SU-DHL-6 (cell line): Measurements from ENCODE around the gene ZNF143.

Experiments
- H2AFZ ChIP-seq: fragments of 200-600 bp; sonication (generic); 2 replicates; pipeline ENCODE4 v1.6.1; 2014; ENCODE audit warnings: low read depth, mild to moderate bottlenecking, moderate library complexity, mixed read lengths, antibody characterized with exemption, low read length; ENCODE audit not compliant: severe bottlenecking
- H3F3A ChIP-seq: fragments of 200-600 bp; shearing (Covaris generic); 2 replicates; pipeline ENCODE4 v1.6.0; 2016; ENCODE audit warnings: antibody characterized with exemption, mild to moderate bottlenecking; ENCODE audit not compliant: insufficient read depth
- H3K27ac ChIP-seq: fragments of 200-600 bp; sonication (generic); 2 replicates; pipeline ENCODE4 v1.5.1; 2016; ENCODE audit warnings: low read depth, mild to moderate bottlenecking, low read length, moderate library complexity, mixed read lengths
- H3K27me3 ChIP-seq: fragments of 200-600 bp; sonication (generic), shearing (Covaris generic); 2 replicates; pipeline ENCODE4 v1.6.0; 2014; ENCODE audit warnings: mild to moderate bottlenecking, low read length
- H3K36me3 ChIP-seq: fragments of 200-600 bp; sonication (generic); 2 replicates; pipeline ENCODE4 v1.6.1; 2014; ENCODE audit warnings: mild to moderate bottlenecking, low read length, mixed read lengths
- H3K4me2 ChIP-seq: fragments of 300-600, 200-600 bp; shearing (Covaris generic), sonication (generic); 2 replicates; pipeline ENCODE4 v1.6.0; 2014; ENCODE audit warnings: low read length, low read depth, mild to moderate bottlenecking; ENCODE audit not compliant: poor library complexity, severe bottlenecking
- H3K4me3 ChIP-seq: fragments of 200-600 bp; sonication (generic); 2 replicates; pipeline ENCODE4 v1.5.1; 2014; ENCODE audit warnings: antibody characterized with exemption, low read length, mild to moderate bottlenecking, mixed read lengths; ENCODE audit not compliant: insufficient read depth, poor library complexity, severe bottlenecking
- H3K79me2 ChIP-seq: fragments of 200-600 bp; sonication (generic); 2 replicates; pipeline ENCODE4 v1.6.1; 2014; ENCODE audit warnings: mild to moderate bottlenecking, low read length, moderate library complexity; ENCODE audit not compliant: insufficient read depth
- H3K9ac ChIP-seq: fragments of 200-600 bp; sonication (generic); 2 replicates; pipeline ENCODE4 v1.7.0; 2014; ENCODE audit warnings: mild to moderate bottlenecking, low read length
- H3K9me2 ChIP-seq: fragments of 200-600 bp; sonication (generic); replicated peaks from 2 replicates; pipeline ENCODE4 v1.6.1; 2014; ENCODE audit warnings: low read length; ENCODE audit not compliant: insufficient read depth
- H3K9me3 ChIP-seq: fragments of 200-600 bp; sonication (generic); 2 replicates; pipeline ENCODE4 v1.6.1; 2014; ENCODE audit warnings: low read length, mixed read lengths; ENCODE audit not compliant: insufficient read depth
- H4K20me1 ChIP-seq: fragments of 200-600 bp; sonication (generic); 2 replicates; pipeline ENCODE4 v1.6.1; 2014; ENCODE audit warnings: low read depth, mild to moderate bottlenecking, antibody characterized with exemption, low read length, moderate library complexity, mixed read lengths
- EZH2phosphoT487 ChIP-seq: fragments of 200-600 bp; sonication (generic), shearing (Covaris generic); conservative IDR thresholded peaks from 2 replicates; pipeline ENCODE4 v1.6.1; 2018; ENCODE audit warnings: mild to moderate bottlenecking, antibody characterized with exemption, low read length, moderate library complexity, mixed read lengths
- TF ChIP-seq, protein P1 (sequence below): fragments of 200-600 bp; sonication (generic); IDR thresholded peaks from one replicate; pipeline ENCODE4 v1.5.1; 2017; ENCODE audit warnings: antibody characterized with exemption, mild to moderate bottlenecking, low read length, moderate library complexity; ENCODE audit not compliant: insufficient read depth, poor library complexity, severe bottlenecking

Gene ZNF143

DNA sequence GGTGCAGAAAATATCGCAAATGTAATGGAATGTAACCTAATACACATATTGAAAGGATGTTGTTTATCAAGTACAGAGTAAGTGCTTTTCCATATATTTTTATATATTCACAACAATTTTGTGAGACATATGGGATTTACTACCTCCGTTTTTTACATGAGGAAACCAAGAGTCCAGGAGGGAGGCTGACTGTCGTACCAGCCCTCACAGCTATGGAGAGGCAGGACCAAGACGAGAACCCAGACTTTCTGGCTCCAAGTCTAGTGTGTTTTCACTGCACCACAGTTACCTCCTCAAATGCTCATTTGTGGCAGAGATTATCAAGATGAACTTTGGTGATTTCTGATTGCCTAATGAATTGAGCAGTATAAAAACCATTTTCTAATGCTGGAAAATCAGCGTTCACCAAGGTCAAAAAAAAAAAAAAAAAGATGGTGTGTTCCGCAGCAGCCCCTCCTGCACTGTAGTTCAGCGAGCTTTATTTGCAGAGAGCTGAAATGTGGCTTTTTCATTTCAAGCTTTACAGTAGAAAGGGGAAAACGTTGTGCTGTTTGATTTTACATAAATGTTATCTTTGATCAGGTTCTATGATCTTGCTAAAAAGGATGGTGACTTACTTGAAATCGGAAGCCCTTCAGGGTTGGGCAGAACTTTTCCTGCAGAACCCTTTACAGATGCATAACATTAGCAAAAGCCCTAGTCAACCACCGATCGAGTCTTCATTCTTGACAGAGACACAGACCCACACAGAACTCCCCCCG lies 67.9 kb downstream of the ZNF143 start:
- H3K79me2 ChIP-seq: no peaks in the 10 kb centered on the region
- H3K9me2 ChIP-seq: no peaks in the 10 kb centered on the region
- H4K20me1 ChIP-seq: no peaks in the 10 kb centered on the region
- no peak overlapping the region for H3K27ac ChIP-seq
- H3K4me2 ChIP-seq: no peak overlapping the region
- no peaks in the 10 kb centered on the region for H3K9me3 ChIP-seq
- H2AFZ ChIP-seq: no peak overlapping the region
- H3K9ac ChIP-seq: no peak overlapping the region
- TF ChIP-seq EZH2phosphoT487: no peak
- TF ChIP-seq, protein P1, sequence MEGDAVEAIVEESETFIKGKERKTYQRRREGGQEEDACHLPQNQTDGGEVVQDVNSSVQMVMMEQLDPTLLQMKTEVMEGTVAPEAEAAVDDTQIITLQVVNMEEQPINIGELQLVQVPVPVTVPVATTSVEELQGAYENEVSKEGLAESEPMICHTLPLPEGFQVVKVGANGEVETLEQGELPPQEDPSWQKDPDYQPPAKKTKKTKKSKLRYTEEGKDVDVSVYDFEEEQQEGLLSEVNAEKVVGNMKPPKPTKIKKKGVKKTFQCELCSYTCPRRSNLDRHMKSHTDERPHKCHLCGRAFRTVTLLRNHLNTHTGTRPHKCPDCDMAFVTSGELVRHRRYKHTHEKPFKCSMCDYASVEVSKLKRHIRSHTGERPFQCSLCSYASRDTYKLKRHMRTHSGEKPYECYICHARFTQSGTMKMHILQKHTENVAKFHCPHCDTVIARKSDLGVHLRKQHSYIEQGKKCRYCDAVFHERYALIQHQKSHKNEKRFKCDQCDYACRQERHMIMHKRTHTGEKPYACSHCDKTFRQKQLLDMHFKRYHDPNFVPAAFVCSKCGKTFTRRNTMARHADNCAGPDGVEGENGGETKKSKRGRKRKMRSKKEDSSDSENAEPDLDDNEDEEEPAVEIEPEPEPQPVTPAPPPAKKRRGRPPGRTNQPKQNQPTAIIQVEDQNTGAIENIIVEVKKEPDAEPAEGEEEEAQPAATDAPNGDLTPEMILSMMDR: no peak
- peaks cover 8% of the 10 kb centered on the region; the same call in 1 of the 2 replicates for H3K36me3 ChIP-seq
- 0 out of 2 replicates have a peak, but pooled peaks cover 6% of the 10 kb centered on the region for H3F3A ChIP-seq
- H3K27me3 ChIP-seq: no peaks in the 10 kb centered on the region
- H3K4me3 ChIP-seq: no peak overlapping the region

DNA sequence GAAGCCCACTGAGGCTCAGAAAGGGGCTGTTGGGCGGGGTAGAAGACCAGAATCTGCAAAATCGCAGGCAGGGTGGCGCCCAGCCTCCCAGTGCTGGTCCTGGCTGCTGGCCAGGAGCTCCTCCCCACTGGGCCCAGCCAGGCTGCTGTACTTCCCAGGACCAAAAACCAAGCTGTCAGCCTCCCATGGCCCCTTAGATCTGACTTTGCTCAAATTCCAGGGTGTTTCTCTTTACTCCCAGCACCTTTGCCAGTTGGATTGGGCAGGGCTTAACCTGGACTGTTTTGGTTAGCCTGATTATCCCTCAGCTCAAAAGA lies 68.5 kb downstream of the ZNF143 start:
- H3K4me3 ChIP-seq: no peak overlapping the region
- H3K9ac ChIP-seq: no peak overlapping the region
- TF ChIP-seq, protein P1: no peak
- no peak for TF ChIP-seq EZH2phosphoT487
- no peak overlapping the region for H3K4me2 ChIP-seq
- no peaks in the 10 kb centered on the region for H4K20me1 ChIP-seq
- H3K36me3 ChIP-seq: peaks cover 8% of the 10 kb centered on the region; the same call in 1 of the 2 replicates
- H2AFZ ChIP-seq: no peak overlapping the region
- no peak overlapping the region for H3K27ac ChIP-seq
- H3K27me3 ChIP-seq: no peaks in the 10 kb centered on the region
- no peaks in the 10 kb centered on the region for H3K79me2 ChIP-seq
- H3K9me3 ChIP-seq: no peaks in the 10 kb centered on the region
- 0 out of 2 replicates have a peak, but pooled peaks cover 6% of the 10 kb centered on the region for H3F3A ChIP-seq
- H3K9me2 ChIP-seq: no peaks in the 10 kb centered on the region

DNA sequence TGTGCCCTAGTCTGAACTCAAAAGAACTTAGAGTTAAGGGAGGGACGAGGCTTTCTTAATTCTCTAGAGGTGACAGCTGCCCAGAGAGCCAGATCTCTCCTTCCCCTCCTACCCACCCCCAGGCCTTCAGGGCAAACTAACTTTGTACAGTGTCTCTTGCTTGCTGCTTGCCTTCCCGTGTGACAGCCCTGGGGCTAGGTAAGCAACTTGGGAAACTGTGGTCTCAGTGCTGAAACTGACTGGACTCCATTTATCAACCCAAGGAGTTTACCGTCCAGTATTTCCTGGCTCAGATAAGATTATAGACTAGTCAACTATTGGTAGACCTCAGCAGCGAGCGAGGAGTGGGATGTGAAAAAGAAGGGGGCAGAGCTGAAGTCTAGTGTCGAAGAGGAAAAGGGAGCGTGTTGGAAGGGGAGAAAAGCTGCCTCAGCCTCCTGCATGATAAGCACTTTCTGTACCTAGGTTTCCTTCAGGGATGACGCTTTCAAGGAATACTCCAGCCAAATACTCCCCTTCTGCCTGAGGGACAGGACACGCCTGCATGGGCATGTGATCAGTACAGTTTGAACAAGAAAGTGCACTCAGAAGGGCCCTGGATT lies 69.3 kb downstream of the ZNF143 start:
- Histone ChIP-seq H3K79me2 (no peaks in the 10 kb centered on the region), H3K4me3 (no peak overlapping the region), H3F3A (0 out of 2 replicates have a peak, but pooled peaks cover 6% of the 10 kb centered on the region), H3K27ac (no peak overlapping the region), H3K9me3 (no peaks in the 10 kb centered on the region), H2AFZ (no peak overlapping the region), H3K9ac (no peak overlapping the region), H3K27me3 (no peaks in the 10 kb centered on the region), H3K9me2 (no peaks in the 10 kb centered on the region), H3K36me3 (peaks cover 8% of the 10 kb centered on the region; the same call in 1 of the 2 replicates), H4K20me1 (no peaks in the 10 kb centered on the region), H3K4me2 (no peak overlapping the region)
- no peak for TF ChIP-seq EZH2phosphoT487
